Non-pigmented ciliary epithelial cell (primary cell): ENCODE data around the gene MPO.

Source experiments
- DNase-seq: peaks from one replicate; pipeline ENCODE4 v3.0.0-alpha.2; 2010; ENCODE audit warnings: low read depth

MPO gene

DNA sequence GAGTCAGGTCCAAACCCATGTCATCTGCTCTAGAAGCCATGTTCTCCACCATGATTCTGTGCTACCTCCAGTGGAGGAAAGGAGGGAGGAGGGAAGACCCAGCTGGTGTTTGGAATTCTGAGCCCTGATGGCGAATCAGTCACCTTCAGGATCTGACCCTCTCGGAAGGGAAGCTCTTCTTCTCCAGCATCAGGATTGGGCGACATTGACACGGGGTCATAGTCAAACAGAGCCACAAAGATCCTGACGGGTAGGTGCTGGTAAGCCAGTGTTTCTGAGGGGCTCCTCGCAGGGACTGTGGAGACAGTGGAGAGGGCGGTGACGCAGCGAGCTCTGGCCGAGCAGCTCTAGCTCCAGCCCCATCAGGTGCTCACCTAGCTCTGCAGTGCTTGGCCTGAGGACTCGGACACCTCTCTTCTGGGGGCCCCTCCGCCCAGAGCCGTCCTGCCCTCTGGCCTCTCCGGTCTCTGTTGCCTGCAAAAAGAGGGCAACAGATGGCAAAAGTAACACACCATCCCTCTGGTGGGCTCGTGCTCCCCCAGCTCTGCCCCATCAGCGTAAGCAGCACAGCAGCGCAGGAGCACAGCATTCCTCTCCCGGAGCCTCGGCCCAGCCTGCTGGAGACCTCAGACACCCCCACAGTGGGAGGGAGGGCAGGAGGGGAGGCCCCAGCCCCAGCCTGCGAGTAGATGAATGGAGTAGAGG lies 26.9 kb upstream of the MPO start:
- no peak for DNase-seq

DNA sequence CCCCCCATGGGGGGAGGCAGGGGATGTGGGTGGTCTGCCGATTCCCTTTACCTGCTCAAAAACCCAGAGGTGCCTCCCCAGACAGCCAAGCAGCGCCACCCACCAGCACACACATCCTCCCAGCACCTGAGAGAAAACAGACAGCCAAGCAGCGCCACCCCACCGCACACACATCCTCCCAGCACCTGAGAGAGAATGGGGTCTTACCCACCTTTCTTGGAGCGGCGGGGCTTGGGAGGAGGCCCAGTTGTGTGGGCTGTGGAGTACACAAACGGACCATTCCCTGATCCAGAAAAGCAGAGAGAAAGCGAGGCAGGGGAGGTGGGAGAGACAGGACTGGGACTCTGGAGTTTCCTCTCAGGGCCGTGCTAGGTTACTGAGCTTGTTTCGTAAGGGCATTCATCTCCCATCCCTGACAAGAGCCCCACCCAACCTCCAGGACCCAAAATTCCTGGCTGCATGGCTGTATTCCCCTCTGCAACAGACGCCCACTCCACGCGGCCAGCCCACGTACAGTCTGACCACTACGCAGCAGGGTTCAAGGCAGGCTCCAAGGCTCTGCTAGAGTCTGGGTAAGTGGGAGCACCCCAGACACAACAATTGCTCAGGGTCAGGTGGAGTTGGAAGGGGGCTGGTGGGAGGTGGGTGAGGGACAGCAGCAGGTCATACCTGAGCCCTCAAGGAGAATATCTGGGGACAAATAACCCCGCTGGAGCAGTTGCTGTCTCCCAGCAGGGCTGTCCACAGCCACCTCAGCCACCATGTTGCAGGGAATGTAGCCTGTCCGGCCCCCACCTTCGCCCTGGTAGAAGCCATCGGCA lies 25.6 kb upstream of the MPO start:
- no peak for DNase-seq

DNA sequence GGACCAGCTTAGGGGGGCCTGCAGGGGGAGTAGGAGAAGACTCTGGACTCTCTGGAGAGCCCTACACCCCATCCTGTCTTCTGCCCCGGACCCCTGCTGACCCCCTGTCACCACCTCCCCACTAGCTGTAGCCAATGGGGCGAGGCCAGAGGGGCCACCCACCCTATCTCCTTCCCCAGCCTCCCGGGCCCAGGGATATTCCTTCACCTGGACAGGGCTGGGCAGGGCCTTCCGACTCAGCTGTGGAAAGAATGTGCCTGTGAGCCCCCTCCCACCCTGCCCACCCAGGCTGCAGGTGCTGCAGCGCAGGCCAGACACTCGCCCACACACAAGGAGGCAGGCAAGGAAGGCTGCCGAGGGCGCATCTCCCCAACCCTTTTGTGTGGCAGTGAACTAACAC lies 24.9 kb upstream of the MPO start:
- DNase-seq = no peak

DNA sequence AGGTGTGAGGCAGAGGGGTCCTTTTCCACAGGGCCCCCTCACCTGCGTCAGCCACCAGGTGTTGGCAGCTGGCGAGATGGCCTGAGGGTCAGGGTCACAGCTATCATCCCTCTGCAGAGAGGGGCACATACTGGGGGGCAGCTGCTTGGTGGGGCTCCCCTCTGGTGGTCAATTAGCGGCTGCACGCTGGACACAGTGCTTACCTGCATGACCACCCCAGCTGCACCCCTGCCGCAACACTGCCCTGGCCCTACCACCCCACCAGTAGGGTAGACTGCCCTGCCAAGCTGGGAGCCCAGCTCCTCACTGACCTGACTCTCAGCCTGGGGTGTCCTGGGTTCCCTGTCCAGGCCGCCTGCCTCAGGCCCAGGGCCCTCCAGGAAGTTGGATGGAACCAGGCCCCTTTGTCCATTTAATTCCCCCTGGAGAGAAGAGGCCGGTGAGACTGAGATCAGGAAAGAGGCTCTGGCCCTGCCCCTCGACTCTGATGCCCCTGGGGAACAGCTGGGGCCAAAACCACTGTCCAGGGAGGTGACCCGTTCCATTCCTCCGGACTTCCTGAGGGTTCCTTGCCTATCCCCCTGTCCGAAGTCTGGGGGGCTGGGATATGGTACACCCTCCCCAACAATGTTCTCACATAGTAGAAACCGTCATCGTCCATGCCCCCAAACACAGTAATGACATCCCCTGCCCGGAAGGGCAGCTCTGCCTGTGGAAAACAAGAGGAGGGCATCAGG lies 24.2 kb upstream of the MPO start:
- DNase-seq = no peak

DNA sequence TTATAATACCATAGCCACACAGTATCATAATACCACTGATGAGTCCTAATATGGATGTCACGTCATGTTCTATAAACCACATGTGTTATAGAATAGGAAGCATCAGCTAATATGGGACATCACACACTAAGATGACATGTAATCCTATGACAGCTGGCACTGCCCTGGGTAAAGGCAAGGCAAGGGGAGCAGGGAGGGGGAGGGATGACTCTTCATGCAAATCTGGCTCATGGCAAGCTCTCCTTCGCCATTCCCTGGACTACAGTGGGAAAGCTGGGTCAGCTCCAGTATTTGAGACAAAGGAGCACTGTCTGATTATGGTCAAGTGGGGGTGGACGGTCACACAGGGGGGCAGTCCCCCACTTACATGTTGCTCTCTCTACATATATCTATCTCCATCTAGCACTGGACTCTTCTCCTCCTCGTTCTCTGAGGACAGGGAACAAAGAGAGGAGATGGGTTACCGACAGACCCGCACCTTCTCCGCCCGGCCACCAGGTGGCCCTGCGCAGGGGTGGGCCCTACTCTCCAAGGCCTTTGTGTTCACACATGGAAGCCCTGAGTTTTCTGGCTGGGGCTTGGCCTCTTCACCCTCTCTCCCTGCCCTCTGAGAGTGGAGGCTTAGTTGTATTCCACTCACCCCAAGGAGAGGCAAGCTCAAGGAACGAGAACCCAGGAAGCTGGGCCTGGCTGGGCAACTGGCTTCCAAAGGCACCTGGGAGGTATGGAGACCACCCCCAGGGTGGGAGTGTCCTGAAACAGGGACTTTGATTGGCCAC lies 23.4 kb upstream of the MPO start:
- DNase-seq = no peak

DNA sequence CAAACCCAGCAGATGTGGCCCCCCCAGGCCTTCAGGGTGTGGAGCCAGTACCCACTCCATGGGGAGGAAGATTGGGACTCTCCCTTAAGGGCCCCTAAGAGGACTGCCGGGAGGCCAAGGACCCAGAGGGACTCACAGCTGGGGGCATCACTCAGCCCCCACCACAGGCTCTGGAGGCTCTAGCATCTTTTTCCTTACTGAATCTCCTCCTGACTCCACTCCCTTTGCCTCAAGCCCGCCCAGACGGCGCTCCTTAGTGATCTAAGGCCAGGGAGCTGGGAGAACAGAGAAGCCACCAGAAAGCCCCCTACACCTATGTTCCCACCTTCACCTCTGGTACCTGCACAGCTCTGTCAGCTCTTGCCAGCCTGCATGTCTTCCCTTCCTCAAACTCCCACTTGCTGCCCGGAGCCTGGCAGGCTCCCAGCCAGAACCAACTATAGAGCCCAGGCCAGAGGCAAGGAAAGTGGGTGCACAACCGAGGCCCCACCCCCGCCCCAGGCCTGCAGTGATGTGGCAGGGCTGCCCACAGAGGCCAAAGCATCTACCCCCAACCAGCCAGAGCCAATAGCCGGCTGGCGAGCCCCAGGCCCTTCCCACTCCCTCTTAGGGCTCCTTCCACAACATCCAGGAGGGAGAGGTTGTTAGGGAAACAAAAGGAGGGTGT lies 22.3 kb upstream of the MPO start:
- no peak for DNase-seq

DNA sequence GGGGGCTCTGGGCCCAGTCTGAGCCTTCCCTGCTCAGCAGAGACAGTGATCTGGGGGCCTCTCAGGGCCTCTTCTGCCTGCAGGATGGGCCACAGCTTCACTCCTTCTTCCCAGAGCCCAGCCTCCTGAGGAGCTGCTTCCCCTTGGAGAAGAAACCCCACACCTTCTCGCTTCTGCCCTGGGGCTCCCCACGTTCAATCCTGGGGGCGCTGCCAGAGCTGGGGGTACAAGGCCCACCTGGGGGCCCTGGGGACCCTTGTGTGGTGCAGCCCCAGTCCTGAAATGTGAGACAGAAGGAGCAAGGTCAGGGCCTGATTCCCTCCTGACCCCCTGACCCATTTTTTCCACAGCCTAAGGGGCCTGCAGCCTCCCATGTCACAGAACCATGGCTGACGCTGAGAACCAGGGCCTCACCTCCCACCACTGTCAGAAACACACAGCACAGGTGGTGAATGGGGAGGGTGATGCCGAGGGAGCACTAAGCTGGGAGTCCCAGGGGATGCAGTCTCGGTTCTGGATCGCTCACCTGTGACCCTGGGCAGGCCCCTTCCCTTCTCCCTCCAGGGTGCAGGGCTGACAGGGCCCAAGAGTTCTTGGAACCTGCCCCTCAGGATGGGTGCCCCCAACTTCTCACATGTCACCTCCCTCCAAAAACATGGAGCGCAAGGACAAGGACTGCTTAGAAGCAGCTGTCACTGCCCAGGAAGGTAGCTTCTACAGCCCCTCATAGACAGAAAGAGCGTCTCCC lies 21.6 kb upstream of the MPO start:
- DNase-seq = no peak

DNA sequence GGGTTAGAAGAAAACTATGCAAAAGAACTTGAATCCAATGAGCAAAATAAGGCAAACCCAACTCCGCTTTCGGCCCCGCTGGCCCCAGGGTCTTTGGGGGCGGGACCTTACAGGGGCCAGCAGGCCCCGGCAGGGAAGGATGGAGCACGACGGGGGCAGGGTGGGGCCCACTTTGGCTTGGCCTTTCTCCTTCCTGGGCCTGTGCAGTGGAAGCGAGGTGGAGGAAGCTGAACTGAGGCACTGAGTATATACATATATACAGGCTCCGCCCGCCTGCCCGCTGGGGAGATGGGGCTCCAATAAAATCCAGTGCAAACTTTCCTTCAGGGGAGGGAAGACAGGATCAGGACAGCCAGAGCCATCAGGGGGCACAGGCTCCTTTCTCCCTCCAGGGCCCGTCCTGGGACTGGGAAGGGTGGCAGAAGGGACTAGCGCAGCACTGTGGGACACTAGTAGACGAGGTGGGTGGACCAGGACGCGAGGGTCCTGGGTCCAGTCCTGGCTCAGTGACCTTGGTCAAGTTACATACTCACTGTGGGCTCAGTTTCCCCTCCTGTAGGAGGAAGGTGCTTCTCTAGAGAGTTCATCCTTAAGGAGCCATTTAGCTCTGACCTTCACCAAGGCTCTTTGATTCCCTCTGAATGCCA lies 20.9 kb upstream of the MPO start:
- DNase-seq = no peak

DNA sequence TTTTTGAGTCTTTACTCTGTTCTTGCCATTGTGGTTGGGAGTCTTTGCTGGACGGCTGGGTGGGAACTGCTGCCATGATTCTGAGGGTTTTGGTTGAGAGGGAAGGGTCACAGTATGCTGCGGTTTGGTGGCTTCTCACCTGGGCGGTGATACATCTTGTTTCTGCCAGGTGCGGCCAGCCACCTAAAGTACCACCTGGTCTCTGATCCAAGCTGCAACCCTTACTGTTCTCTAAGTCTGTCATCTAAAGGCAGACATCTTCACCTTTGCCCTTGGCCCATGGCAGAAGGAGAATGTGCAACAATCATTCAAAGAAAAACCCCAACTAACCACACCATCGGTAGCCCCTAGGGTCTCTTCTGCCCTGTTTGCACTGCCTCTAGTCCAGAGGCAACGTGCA lies 19.6 kb upstream of the MPO start:
- DNase-seq = no peak

DNA sequence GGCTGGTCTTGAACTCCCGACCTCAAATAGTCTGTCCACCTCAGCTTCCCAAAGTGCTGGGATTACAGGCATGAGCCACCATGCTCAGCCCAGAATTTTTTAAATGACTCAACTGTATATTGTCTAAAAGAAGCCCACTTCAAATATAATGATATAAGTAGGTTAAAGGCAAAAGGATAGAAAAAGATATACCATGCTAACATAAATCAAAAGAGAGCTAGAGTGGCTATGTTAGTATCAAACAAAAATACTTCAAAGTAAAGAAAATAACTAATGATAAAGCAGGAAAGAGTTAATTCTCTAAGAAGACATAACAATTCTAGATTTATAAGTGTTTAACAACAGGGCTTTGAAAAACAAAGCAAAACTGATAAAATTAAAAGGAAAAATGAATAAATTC lies 13.3 kb upstream of the MPO start:
- DNase-seq = no peak

DNA sequence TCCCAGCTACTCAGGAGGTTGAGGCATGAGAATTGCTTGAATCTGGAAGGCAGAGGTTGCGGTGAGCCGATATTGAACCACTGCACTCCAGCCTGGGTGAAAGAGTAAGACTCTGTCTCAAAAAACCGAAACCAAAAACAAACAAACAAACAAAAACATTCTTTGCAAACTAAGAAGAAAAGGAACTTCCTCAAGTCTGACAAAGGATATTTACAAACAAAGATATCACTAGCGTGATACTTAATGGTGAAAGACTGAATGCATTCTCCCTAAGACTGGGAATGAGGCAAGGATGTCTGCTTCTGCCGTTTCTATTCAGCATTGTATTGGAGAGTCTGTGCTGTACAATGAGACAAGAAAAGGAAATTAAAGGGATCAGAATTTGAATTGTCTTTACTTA lies 10.5 kb upstream of the MPO start:
- no peak for DNase-seq

DNA sequence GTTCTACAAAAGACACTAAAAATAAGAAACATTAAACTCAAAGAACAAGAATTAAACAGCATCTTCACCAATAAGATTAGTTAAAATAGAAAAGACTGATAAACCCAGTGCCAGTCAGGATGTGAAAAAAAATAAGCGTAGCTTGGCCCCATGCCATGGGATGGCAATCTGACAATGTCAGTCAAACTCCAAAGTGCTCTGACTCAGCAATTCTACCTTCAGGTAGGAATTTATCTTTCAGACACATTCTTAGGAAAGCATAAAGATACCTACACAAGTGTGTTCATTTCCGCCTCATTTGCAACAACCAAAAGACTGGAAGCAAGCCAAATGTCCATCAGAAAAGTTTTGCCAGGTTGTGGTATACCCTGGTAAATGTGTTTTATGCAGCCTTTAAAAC lies 9.1 kb upstream of the MPO start:
- no peak for DNase-seq

DNA sequence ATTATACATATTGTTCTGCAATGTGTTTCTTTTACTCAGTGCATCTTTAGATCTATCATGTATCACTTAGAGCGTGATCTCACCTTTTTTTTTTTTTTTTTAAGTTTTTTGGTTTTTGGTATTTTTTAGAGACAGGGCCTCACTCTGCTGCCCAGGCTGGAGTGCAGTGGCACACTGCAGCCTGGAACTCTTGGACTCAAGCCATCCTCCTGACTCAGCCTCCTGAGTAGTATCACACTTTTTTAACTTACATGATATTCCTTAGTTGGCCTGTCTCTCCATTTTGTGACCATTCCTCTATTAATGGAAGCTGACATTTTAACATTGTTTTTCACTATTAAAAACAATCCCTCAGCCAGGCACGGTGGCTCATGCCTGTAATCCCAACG lies 4.7 kb upstream of the MPO start:
- DNase-seq = no peak

DNA sequence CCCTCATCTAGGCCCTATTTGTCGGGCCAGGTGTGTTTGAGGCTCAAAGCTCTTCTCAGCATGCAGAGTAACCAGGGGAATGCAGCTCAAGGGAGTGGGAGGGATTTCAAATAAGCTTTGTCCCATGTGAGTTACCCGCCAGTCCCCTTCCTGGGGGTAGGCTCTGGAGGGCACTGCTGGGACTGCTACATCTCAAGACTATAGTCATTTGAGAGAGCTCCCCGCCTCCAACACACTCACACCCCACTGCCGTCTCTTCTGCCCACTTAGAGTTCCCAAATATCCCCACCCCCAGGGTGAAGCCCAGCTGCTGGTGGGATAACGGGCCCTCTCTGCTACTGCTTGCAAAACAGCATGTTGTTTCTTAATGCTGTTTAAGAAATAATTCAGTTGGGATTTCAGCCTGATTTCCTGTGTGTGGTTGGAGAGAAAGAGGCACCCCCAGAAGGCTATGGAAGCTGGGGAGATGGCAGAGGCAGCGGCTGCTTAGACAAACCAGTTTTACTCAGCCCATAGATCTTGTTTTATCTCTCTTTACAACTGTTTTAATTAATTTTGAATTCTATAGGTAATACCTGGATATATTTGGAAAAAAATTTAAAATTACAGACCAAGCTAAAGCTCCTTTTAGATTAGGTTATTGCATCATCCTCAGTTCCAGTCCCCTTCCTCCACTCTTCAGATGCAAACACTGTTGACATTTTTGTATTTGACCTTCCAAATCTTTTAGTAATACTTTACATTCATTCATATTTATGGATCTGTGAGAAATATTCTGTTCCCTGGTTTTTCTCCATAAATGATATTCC lies 4.1 kb upstream of the MPO start:
- no peak for DNase-seq

DNA sequence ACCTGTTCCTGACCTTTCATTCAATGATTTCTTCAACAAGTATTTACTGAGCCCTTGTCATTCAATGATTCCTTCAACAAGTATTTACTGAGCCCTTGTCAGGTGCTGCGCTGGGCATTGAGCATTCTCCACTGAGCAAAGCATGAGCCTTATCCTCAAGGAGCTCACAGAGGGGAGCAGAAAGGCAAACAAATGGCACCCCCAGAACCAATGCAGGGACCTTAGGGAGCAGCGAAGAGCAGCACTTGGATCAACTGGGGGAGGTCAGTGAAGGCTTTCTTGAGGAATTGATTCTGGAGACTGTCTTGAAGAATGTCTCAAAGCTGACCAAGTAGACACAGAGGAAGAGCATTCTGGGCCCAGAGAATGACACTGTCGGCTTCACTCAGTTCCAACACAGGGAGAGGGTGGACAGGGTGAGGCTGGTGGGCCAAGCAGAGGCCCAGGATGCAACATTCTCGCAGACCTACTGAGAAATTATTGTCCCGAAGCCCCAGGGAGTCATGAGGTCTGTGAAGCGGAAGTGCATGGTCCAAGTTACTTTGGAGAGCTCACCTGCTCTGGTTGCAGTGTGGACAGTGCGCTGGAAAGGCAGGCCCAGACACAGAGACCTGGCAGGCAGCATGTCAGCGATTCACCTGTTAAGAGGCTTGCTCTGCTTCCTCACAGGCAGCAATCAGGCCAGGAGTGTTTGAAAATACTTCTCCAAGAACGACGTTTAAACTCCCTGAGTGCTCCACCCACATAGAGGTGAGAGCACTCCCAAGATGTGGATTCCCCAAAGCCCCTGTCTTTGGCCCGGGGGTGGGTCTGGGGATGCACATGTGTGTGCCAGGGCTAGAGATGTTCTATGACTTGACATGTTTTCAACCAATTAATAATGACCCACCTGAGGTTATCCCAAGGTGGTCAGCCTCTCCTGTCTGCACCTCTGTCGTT lies 3.2 kb upstream of the MPO start:
- no peak for DNase-seq

DNA sequence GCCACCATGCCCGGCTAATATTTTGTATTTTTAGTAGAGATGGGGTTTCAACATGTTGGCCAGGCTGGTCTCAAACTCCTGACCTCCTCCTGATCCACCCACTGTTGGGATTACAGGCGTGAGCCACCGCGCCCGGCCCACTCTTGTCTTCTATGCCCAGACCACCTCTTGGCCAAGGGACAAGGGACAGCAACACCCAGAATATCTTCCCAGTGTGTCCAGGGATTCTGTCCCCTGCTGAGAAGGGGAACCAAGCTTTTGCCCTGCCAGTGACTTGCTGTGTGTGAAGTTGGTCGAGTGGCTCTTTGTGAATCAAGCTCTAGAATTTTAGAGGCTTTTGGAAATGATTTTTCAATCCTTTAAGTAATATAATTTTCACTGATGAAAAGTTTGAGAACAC lies 1.7 kb upstream of the MPO start:
- no peak for DNase-seq

DNA sequence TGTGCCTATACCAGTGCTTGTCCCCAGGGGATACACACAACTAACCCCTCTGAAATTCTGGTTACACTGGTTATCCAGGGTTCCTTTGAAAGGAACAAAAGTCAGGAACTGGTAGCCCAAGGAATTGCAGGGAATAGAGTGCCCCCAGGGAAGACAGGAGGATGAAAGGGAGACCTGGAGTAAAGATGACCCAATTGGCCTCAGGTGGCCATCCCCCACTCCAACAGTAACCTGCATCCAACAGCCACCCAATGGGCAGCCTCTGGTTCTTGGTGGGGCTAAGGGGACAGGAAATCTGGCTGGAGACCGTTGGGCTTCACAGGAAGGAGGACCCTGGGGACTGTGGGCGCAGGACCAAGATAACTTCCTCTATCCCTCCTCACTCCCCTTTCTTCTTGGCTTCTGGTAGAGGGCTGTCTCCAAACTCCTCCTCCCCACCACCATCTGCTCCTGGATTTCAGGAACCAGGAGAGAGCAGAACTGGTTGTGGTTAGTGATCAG lies 826 bp upstream of the MPO start:
- no peak for DNase-seq

DNA sequence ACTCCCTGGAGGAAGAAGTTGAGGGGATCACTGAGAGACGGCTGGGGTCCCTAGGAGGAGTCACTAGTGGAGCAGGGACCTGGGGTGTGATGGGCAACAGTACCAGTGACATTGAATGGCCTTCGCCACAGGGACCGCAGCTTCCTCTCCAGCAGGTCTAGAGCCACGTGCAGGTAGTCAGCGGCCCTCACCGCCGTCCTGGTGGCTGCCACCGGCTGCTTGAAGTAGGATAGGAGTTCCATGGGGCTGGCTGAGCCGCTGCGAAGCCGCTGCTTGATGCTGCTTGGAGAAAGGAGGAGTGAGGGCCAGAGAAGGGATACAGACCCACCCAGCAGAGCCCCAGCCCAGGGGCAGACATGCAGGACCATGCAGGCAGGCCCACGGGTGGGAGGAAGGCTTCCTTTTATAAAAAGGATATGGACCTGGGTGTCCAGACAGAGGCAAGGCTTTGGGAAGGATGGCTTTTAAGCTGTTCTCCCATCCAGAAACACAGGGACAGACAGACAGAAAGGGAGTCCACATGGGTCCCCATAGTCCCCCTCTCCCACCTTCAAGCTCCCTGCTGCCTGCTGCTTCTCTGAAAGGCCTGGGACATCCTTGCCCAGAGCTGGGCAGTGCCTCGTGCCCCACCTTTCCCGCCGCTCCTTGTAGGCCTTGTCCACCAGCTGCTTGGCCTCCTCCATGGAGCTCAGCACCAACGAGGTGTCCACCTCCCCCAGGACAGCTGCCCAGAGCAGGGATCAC lies 827 bp downstream of the MPO start:
- no peak for DNase-seq
